Keratinocyte (primary cell): ENCODE data around the gene FXYD5. TPM values are rescaled to one million over a fixed set of nuclear protein-coding genes. Genes with fewer than 3 reads are reported as not detected.

Experiments used
- DNase-seq: peaks from one replicate; pipeline ENCODE4 v3.0.0-alpha.2; 2011; ENCODE audit warnings: low read depth, missing footprints, low spot score
- FAIRE-seq: peaks from 2 replicates; lab custom pipeline; 2011; peaks lifted over from hg19 to GRCh38; lab: Jason Lieb, UNC
- H2AFZ ChIP-seq: 2 replicates; pipeline ENCODE4 v1.6.0; 2012; ENCODE audit warnings: low read length, control low read depth, inconsistent platforms; ENCODE audit not compliant: control insufficient read depth
- H3K27ac ChIP-seq: 2 replicates; pipeline ENCODE4 v1.5.1; 2011; ENCODE audit warnings: low read length; ENCODE audit not compliant: control insufficient read depth, insufficient read depth
- H3K27me3 ChIP-seq: 3 replicates; pipeline ENCODE4 v1.6.0; 2011; ENCODE audit warnings: low read length; ENCODE audit not compliant: control insufficient read depth, insufficient read depth; ENCODE audit errors: extremely low read depth
- H3K36me3 ChIP-seq, 2 experiments: 2 replicates in 1 of 2; 3 replicates in 1 of 2; pipeline ENCODE4 v1.5.1; 2011; ENCODE audit warnings: low read length in 2 of 2, mild to moderate bottlenecking in 1 of 2; ENCODE audit not compliant: control insufficient read depth in 2 of 2, insufficient read depth in 2 of 2; ENCODE audit errors: extremely low read depth in 1 of 2
- H3K4me1 ChIP-seq: 3 replicates; pipeline ENCODE4 v1.5.1; 2011; ENCODE audit warnings: low read length; ENCODE audit not compliant: control insufficient read depth, insufficient read depth; ENCODE audit errors: extremely low read depth
- H3K4me2 ChIP-seq: 3 replicates; pipeline ENCODE4 v1.6.0; 2011; ENCODE audit warnings: low read depth, low read length; ENCODE audit not compliant: control insufficient read depth, insufficient read depth; ENCODE audit errors: extremely low read depth
- H3K4me3 ChIP-seq, 3 experiments: fragments of 200-600 bp in 1 of 3; sonication (generic) in 1 of 3; 2 replicates in 2 of 3; 3 replicates in 1 of 3; pipeline ENCODE4 v1.5.1; 2011 to 2016; ENCODE audit warnings: low read length in 3 of 3, mild to moderate bottlenecking in 3 of 3, control low read depth in 2 of 3, inconsistent platforms in 1 of 3, low read depth in 1 of 3, mixed read lengths in 1 of 3, mixed run types in 1 of 3, moderate library complexity in 1 of 3; ENCODE audit not compliant: control insufficient read depth in 2 of 3, insufficient read depth in 2 of 3; ENCODE audit errors: extremely low read depth in 1 of 3
- H3K79me2 ChIP-seq: 2 replicates; pipeline ENCODE4 v1.6.0; 2012; ENCODE audit warnings: low read length; ENCODE audit not compliant: control insufficient read depth, insufficient read depth
- H3K9ac ChIP-seq: 3 replicates; pipeline ENCODE4 v1.6.0; 2011; ENCODE audit warnings: low read length; ENCODE audit not compliant: control insufficient read depth, insufficient read depth; ENCODE audit errors: extremely low read depth
- H3K9me1 ChIP-seq: 3 replicates; pipeline ENCODE4 v1.6.0; 2011; ENCODE audit warnings: low read length; ENCODE audit not compliant: control insufficient read depth, insufficient read depth; ENCODE audit errors: extremely low read depth
- H3K9me3 ChIP-seq: 2 replicates; pipeline ENCODE4 v1.5.1; 2012; ENCODE audit warnings: low read depth, low read length; ENCODE audit not compliant: control insufficient read depth
- H4K20me1 ChIP-seq: 3 replicates; pipeline ENCODE4 v1.6.0; 2011; ENCODE audit warnings: low read length; ENCODE audit not compliant: control insufficient read depth, insufficient read depth; ENCODE audit errors: extremely low read depth
- EZH2 ChIP-seq: IDR thresholded peaks from one replicate; pipeline ENCODE4 v1.6.1; 2012; ENCODE audit warnings: inconsistent platforms, mild to moderate bottlenecking, low read length, moderate library complexity
- dilution Hi-C: fragments of 300-500 bp; cut with MboI; formaldehyde crosslinking; loops from one replicate; pipeline ENCODE4 v1.7.0; 2020; ENCODE audit warnings: low sequenced_read_pairs; ENCODE audit not compliant: extremely low pct_ligation_motif_present
- polyA plus RNA-seq, 5 experiments: library from polyadenylated mRNA; depleted of rRNA in 3 of 5; stranded (reverse) in 3 of 5; stranded (forward) in 1 of 5; unstranded in 1 of 5; fragments of >200 nt; gene quantifications; 1 replicate in 1 of 5; 2 replicates in 3 of 5; 3 replicates in 1 of 5; pipeline versions ENCODE4 v1.2.1 to v1.2.3, GENCODE V29; 2011 to 2012; ENCODE audit warnings: missing spikeins in 2 of 5, low read depth in 1 of 5, low replicate concordance in 1 of 5
- TF ChIP-seq, protein P1 (sequence below), 3 experiments: IDR thresholded peaks in 1 of 3; conservative IDR thresholded peaks in 1 of 3; optimal IDR thresholded peaks in 1 of 3; 2 replicates in 2 of 3; 3 replicates in 1 of 3; pipeline versions ENCODE3 to v1.5.1; 2011; ENCODE audit warnings: low read length in 3 of 3, mild to moderate bottlenecking in 3 of 3, moderate library complexity in 2 of 3, control low read depth in 1 of 3, inconsistent platforms in 1 of 3; ENCODE audit not compliant: insufficient read depth in 2 of 3; ENCODE audit errors: extremely low read depth in 1 of 3

The FXYD5 gene
- polyA plus RNA-seq, 1 donor (not counting 4 experiments of a cell fraction or from before 2014, with no cell fraction given): 122 TPM

DNA sequence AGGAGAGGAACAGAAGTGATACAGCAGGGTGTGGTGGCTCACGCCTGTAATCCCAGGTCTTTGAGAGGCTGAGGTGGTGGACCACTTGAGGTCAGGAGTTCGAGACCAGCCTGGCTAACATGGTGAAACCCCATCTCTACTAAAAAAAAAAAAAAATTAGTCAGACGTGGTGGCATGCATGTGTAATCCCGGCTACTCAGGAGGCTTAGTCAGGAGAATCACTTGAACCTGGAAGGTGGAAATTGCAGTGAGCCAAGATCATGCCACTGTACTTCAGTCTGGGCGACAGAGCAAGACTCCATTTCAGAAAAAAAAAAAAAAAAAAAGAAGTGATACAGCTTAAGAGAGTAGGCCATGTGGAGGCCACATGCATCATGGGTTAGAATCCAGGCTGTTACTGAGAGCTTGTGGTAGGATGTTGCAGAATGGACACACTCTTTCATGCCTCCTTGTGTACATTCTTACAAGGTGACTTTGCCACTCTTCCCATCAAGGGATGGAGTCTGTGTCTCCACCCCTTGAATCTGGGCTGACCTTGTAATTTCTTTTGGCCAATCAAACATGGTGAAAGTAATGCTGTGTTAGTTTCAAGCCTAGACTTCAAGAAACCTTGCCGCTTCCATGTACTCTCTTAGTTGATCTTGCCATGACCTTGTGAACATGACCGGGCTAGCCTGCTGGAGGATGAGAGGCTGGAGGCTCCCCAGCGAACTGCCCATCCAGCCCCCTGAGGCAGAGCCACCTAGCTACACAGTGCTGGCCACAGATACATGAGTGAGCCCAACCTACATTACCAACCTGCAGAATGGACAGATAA, 61.7 kb downstream of the FXYD5 start:
- H2AFZ ChIP-seq: no peak overlapping the region
- dilution Hi-C loops: no loop called here
- no peak overlapping the region for H3K9ac ChIP-seq
- H3K79me2 ChIP-seq: no peaks in the 10 kb centered on the region
- H3K27me3 ChIP-seq: no peaks in the 10 kb centered on the region
- H3K4me3 ChIP-seq: no peak overlapping the region
- H3K9me3 ChIP-seq: no peaks in the 10 kb centered on the region
- H4K20me1 ChIP-seq: peaks cover 3% of the 10 kb centered on the region
- no peak overlapping the region for H3K27ac ChIP-seq
- TF ChIP-seq EZH2: no peak
- TF ChIP-seq, protein P1, sequence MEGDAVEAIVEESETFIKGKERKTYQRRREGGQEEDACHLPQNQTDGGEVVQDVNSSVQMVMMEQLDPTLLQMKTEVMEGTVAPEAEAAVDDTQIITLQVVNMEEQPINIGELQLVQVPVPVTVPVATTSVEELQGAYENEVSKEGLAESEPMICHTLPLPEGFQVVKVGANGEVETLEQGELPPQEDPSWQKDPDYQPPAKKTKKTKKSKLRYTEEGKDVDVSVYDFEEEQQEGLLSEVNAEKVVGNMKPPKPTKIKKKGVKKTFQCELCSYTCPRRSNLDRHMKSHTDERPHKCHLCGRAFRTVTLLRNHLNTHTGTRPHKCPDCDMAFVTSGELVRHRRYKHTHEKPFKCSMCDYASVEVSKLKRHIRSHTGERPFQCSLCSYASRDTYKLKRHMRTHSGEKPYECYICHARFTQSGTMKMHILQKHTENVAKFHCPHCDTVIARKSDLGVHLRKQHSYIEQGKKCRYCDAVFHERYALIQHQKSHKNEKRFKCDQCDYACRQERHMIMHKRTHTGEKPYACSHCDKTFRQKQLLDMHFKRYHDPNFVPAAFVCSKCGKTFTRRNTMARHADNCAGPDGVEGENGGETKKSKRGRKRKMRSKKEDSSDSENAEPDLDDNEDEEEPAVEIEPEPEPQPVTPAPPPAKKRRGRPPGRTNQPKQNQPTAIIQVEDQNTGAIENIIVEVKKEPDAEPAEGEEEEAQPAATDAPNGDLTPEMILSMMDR (optimal IDR thresholded peaks at IDR 0.05 in 1 of 3, IDR thresholded peaks at IDR 0.05 in 1 of 3, conservative IDR thresholded peaks at IDR 0.05 in 1 of 3; ENCODE audit: extremely low read depth in 1 of 3, insufficient read depth in 2 of 3, low read length in 3 of 3): no peak
- no peaks in the 10 kb centered on the region for H3K36me3 ChIP-seq
- no peak for FAIRE-seq
- peak; percentile 7 for DNase-seq
- H3K4me1 ChIP-seq: peaks cover 12% of the 10 kb centered on the region
- H3K9me1 ChIP-seq: no peaks in the 10 kb centered on the region
- no peak overlapping the region for H3K4me2 ChIP-seq

DNA sequence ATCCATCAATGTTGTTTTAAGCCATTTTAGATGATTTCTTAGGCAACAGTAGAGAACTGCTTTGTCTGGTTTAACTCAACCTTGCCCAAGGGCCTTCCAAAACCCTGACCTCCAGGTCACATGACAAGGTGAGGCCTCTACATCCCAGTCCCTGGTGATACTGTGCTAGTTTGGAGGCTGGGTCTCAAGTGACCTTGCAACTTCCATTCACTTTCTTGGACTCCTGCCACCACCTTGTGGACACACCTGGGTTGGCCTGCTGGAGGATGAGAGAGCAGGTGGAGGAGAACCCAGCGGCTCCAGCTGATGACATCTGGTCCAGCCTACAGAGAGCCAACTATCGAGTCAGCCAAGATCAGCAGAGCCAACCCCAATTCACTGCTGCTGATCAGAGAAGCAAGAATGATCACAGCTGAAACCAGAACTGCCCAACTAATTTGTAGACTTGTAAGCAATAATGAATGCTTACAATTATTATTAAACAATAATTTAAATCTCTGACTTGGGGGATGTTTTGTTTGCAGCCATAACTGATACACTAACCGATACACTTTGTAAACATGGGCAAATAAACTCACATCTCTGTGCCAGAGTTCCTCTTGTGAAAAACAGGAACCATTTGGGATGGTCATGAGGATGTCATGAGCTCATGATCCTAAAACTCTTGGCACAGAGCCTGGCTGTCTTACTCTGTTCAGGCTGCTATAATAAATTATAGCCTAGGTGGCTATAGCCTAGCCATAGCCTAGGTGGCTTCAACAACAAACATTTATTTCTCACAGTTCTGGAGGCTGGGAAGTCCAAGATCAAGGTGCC, 62.5 kb downstream of the FXYD5 start:
- no peaks in the 10 kb centered on the region for H3K79me2 ChIP-seq
- no peaks in the 10 kb centered on the region for H3K9me3 ChIP-seq
- no peaks in the 10 kb centered on the region for H3K36me3 ChIP-seq
- no peak overlapping the region for H3K9ac ChIP-seq
- dilution Hi-C loops: no loop called here
- no peaks in the 10 kb centered on the region for H3K27me3 ChIP-seq
- no peaks in the 10 kb centered on the region for H3K9me1 ChIP-seq
- H3K27ac ChIP-seq: no peak overlapping the region
- H3K4me1 ChIP-seq: peaks cover 12% of the 10 kb centered on the region
- DNase-seq: no peak
- FAIRE-seq: no peak
- no peak overlapping the region for H3K4me3 ChIP-seq
- H4K20me1 ChIP-seq: peaks cover 3% of the 10 kb centered on the region
- TF ChIP-seq, protein P1 (optimal IDR thresholded peaks at IDR 0.05 in 1 of 3, IDR thresholded peaks at IDR 0.05 in 1 of 3, conservative IDR thresholded peaks at IDR 0.05 in 1 of 3; ENCODE audit: extremely low read depth in 1 of 3, insufficient read depth in 2 of 3, low read length in 3 of 3): peak in 1 of 3 experiments; percentile 39
- TF ChIP-seq EZH2: no peak
- no peak overlapping the region for H2AFZ ChIP-seq
- no peak overlapping the region for H3K4me2 ChIP-seq
